NT2/D1 (cell line): ENCODE results near the gene OMG.
"Not testable (repeated sequence)": the region's sequence is repeated elsewhere in the genome, so short reads cannot be mapped to it uniquely, and the experiment has no call there.

Experiments used
- DNase-seq: peaks from one replicate; pipeline ENCODE4 v3.0.0-alpha.2; 2011; ENCODE audit warnings: low read depth, low spot score
- H3K27me3 ChIP-seq: 2 replicates; pipeline ENCODE4 v1.6.0; 2011; ENCODE audit warnings: mild to moderate bottlenecking; ENCODE audit not compliant: insufficient read length, insufficient read depth
- H3K36me3 ChIP-seq: 2 replicates; pipeline ENCODE4 v1.6.1; 2011; ENCODE audit warnings: mild to moderate bottlenecking, low read length, mixed read lengths; ENCODE audit not compliant: insufficient read depth, insufficient read length
- H3K4me1 ChIP-seq: 2 replicates; pipeline ENCODE4 v1.5.1; 2011; ENCODE audit not compliant: insufficient read depth, insufficient read length
- H3K4me3 ChIP-seq: 2 replicates; pipeline ENCODE4 v1.5.1; 2011; ENCODE audit warnings: low read depth; ENCODE audit not compliant: insufficient read length
- H3K9ac ChIP-seq: 2 replicates; pipeline ENCODE4 v1.6.0; 2011; ENCODE audit warnings: low read depth; ENCODE audit not compliant: insufficient read length
- H3K9me3 ChIP-seq: 2 replicates; pipeline ENCODE4 v1.5.1; 2011; ENCODE audit warnings: mild to moderate bottlenecking, low read length; ENCODE audit not compliant: insufficient read depth
- SUZ12 ChIP-seq: IDR thresholded peaks from 2 replicates; pipeline ENCODE4 v1.6.1; 2011; ENCODE audit not compliant: insufficient read length, insufficient read depth; ENCODE audit errors: extremely low read depth
- YY1 ChIP-seq: IDR thresholded peaks from 2 replicates; pipeline ENCODE4 v1.6.1; 2011; ENCODE audit not compliant: insufficient read length, insufficient read depth
- ZNF274 ChIP-seq: IDR thresholded peaks from 2 replicates; pipeline ENCODE4 v1.6.1; 2011; ENCODE audit warnings: mild to moderate bottlenecking, low read depth, low read length

OMG gene, protein sequence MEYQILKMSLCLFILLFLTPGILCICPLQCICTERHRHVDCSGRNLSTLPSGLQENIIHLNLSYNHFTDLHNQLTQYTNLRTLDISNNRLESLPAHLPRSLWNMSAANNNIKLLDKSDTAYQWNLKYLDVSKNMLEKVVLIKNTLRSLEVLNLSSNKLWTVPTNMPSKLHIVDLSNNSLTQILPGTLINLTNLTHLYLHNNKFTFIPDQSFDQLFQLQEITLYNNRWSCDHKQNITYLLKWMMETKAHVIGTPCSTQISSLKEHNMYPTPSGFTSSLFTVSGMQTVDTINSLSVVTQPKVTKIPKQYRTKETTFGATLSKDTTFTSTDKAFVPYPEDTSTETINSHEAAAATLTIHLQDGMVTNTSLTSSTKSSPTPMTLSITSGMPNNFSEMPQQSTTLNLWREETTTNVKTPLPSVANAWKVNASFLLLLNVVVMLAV

DNA sequence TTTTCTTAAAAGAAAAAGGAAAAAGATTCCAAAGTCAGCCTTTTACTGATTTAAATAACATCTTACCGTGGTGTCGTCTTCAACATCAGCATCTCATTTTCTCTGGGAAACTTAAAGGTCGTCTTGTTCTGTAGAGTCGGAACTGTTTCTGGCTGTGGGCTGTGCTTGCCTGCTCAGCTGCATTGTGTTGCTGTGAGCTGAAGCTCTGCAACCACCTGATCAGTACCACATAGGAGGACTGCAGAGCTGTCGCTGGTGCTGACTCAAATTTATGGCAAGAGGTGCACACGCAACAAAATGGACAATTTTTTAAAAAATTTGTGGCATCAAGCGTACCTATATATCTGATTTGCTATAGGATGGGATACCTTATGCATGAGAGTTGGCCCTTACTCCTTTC is at the start of gene OMG:
Gene OMG, minus strand, starts transcription at position 150 of the 400 bp plus-strand sequence. CDS start 908 bp downstream, outside the sequence.
- Histone ChIP-seq H3K36me3 (no peaks in the 10 kb centered on the region), H3K4me3 (no peak within 1 kb of the TSS), H3K27me3 (no peaks in the 10 kb centered on the region), H3K9me3 (no peaks in the 10 kb centered on the region), H3K4me1 (no peaks in the 10 kb centered on the region), H3K9ac (no peak within 1 kb of the TSS)
- no peak for DNase-seq
- TF ChIP-seq YY1, result no peak
- TF ChIP-seq SUZ12, result no peak
- no peak for TF ChIP-seq ZNF274

DNA sequence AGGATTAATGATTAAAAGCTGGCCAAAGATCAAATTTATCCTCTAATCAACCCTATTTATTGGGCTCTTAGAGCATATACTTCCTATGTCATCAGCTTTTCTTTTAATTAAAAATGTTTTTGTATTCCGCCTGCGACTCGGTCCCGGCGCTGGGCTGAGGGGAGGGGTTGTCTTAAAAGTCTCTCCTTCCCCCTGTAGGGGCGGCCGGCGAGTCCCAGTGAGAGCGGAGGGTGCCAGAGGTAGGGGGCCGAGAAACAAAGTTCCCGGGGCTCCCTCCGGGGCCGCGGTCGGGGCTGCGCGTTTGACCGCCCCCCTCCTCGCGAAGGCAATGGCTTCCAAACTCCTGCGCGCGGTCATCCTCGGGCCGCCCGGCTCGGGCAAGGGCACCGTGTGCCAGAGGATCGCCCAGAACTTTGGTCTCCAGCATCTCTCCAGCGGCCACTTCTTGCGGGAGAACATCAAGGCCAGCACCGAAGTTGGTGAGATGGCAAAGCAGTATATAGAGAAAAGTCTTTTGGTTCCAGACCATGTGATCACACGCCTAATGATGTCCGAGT is 48.2 kb upstream of the OMG start:
- H3K4me3 ChIP-seq, DNase-seq, H3K36me3 ChIP-seq: not testable (repeated sequence)

DNA sequence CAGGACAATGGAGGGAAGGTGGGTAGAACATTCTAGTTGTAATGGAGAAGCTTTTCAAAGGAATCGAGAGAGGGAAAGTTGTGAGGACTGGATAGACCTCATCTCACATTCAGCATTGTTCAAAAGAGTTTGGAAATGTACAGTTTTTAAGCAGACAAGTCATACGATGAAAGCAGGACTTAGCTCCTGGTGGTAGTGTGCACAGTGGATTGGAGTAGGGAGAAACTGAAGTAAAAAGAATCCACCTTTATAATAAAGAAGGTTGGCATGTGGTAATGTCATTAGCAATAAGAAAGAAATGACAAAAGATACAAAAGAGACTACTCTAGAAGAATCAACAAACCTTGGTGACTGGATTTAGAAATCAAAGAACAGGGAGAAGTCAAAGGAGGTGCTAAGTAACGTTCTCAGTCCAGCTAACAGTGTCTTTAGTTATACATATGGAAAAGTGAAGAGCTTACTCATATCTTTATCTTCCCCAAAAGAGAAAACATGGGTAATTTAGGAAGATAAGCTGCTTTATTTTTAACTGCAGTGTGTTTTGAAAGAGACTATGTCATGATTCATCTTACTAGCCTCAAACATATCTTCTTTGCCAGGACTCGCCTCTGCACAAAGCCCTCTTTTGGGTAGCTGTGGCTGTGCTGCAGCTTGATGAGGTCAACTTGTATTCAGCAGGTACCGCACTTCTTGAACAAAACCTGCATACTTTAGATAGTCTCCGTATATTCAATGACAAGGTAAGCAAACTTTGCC is 43.0 kb upstream of the OMG start:
- Histone ChIP-seq H3K4me3 (no peak overlapping the region), H3K36me3 (peaks cover 14% of the 10 kb centered on the region), H3K9ac (no peak overlapping the region), H3K9me3 (no peaks in the 10 kb centered on the region), H3K27me3 (no peaks in the 10 kb centered on the region), H3K4me1 (no peaks in the 10 kb centered on the region)
- DNase-seq, result no peak
- TF ChIP-seq ZNF274 (no peak), SUZ12 (no peak)

More for the DNA sequence above, 48.2 kb upstream of the OMG start:
- H3K4me1 ChIP-seq, H3K27me3 ChIP-seq, H3K9me3 ChIP-seq, H3K9ac ChIP-seq: not testable (repeated sequence)

DNA sequence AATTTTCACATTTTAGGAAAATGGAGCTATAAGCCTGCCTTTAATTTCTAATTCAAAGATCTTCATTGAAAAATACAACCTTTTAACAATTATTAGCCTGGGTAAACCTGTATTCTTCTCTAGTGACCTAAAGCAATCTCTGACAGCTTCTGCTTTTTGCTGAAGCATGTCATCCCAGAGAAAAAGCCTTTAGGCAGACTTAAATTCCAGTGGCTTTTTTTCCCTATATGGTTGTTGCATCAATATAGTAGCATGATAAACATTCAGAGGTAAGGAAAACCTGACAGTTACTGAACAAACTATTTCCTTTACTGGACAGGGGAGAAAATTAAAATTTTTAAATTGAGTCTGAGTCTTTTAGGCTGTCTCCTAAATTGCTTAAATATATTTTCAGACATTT is 32.2 kb upstream of the OMG start:
- H3K9ac ChIP-seq, result no peak overlapping the region
- no peaks in the 10 kb centered on the region for H3K4me1 ChIP-seq
- no peak overlapping the region for H3K4me3 ChIP-seq
- DNase-seq, result no peak
- TF ChIP-seq ZNF274 (no peak), SUZ12 (no peak), YY1 (no peak)
- peaks cover 9% of the 10 kb centered on the region for H3K36me3 ChIP-seq
- no peaks in the 10 kb centered on the region for H3K27me3 ChIP-seq
- no peaks in the 10 kb centered on the region for H3K9me3 ChIP-seq

DNA sequence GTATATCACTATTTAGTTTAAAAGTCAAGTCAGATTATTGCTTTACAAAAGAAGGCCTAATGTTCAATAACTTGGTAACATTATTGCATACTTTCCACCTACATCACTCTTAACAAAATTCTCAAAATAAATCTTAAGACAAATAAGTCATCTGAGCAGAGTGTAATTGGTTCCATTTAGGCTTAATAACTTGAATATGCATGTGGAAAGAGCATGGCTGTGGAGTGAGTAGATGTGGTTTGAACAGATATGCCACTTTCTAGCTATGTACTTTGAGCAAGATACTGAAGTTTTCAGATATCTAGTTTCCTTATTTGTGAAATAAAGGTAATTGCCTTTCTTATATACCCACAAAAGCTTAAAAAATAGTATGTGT is 31.1 kb upstream of the OMG start:
- Histone ChIP-seq H3K9ac (no peak overlapping the region), H3K27me3 (no peaks in the 10 kb centered on the region), H3K36me3 (peaks cover 9% of the 10 kb centered on the region), H3K4me1 (no peaks in the 10 kb centered on the region), H3K4me3 (no peak overlapping the region), H3K9me3 (no peaks in the 10 kb centered on the region)
- no peak for TF ChIP-seq SUZ12
- no peak for TF ChIP-seq ZNF274
- no peak for TF ChIP-seq YY1
- no peak for DNase-seq

DNA sequence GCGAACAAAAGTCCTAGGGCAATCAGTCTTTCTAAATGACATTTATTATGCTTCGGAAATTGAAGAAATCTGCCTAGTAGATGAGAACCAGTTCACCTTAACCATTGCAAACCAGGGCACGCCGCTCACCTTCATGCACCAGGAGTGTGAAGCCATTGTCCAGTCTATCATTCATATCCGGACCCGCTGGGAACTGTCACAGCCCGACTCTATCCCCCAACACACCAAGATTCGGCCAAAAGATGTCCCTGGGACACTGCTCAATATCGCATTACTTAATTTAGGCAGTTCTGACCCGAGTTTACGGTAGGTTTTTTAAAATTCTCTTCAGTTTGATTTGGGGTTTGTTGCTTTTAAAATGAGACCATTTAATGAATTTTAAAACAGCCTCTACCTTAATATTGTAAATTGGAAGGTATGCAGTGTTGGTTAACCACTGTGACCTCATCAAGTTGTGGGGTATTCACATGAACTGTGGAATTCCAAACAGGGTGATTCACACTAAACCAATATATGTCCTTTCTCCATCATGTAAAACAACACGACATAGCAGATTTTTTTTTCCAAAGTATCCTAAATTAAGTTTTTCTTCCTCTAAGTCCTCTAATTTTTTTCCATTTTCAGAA is 30.6 kb upstream of the OMG start:
- peaks cover 9% of the 10 kb centered on the region for H3K36me3 ChIP-seq
- H3K4me3 ChIP-seq, result no peak overlapping the region
- TF ChIP-seq YY1, result no peak
- TF ChIP-seq SUZ12, result no peak
- no peak for TF ChIP-seq ZNF274
- no peak overlapping the region for H3K9ac ChIP-seq
- H3K9me3 ChIP-seq, result no peaks in the 10 kb centered on the region
- H3K4me1 ChIP-seq, result no peaks in the 10 kb centered on the region
- no peaks in the 10 kb centered on the region for H3K27me3 ChIP-seq
- DNase-seq, result no peak

DNA sequence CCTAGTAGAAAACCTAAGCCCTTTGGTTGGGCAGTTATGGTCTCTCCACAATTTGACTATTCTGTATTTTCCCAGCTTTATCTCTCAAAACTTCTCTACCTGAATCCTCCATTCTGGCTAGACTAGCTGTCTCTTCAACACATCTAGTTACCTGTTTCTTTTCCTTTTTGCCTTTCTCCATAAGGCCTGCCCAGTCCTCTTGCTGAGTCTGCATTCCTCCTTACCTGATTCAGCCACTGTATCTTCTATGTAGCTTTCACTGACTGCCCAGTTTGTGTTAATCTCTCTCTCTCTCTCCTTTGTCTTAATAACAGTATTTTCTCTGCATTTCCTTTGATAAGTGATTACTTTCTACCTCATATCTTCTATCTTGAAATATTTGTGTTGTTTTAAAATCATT is 26.5 kb upstream of the OMG start:
- DNase-seq, result no peak
- Histone ChIP-seq H3K4me3 (no peak overlapping the region), H3K9ac (no peak overlapping the region), H3K4me1 (no peaks in the 10 kb centered on the region), H3K9me3 (no peaks in the 10 kb centered on the region), H3K36me3 (peaks cover 8% of the 10 kb centered on the region), H3K27me3 (no peaks in the 10 kb centered on the region)
- no peak for TF ChIP-seq SUZ12
- TF ChIP-seq YY1, result no peak
- TF ChIP-seq ZNF274, result no peak
